Kidney (tissue), 14 donors: ENCODE data around the gene SRSF9. TPM values are rescaled to one million over a fixed set of nuclear protein-coding genes. Genes with fewer than 3 reads are reported as not detected.

Experiments used
- DNase-seq, 5 donors: peaks; one replicate each; pipeline ENCODE4 v3.0.0-alpha.2; 2013 to 2020
- FAIRE-seq: peaks from 2 replicates; lab custom pipeline; 2012; peaks lifted over from hg19 to GRCh38; lab: Jason Lieb, UNC
- H3K27ac ChIP-seq, 2 donors: one replicate each; pipeline ENCODE4 v1.7.0; 2013; ENCODE audit warnings: low read depth in 2 of 2, low read length in 2 of 2, inconsistent platforms in 1 of 2
- H3K27me3 ChIP-seq: one replicate; pipeline ENCODE4 v1.7.1; 2013; ENCODE audit warnings: low read length, inconsistent platforms; ENCODE audit not compliant: control insufficient read depth, insufficient read depth
- H3K36me3 ChIP-seq, 3 donors: one replicate each; pipeline versions ENCODE4 v1.7.0 to v1.7.1; 2013; ENCODE audit warnings: low read length in 3 of 3, control low read depth in 1 of 3, inconsistent platforms in 1 of 3; ENCODE audit not compliant: insufficient read depth in 3 of 3, control insufficient read depth in 2 of 3
- H3K4me1 ChIP-seq, 3 donors: one replicate each; pipeline versions ENCODE4 v1.7.0 to v1.7.1; 2013; ENCODE audit warnings: low read length in 3 of 3, inconsistent platforms in 1 of 3, low read depth in 1 of 3; ENCODE audit not compliant: control insufficient read depth in 2 of 3, insufficient read depth in 2 of 3
- H3K4me3 ChIP-seq, 3 donors: one replicate each; pipeline versions ENCODE4 v1.7.0 to v1.8.1; 2013; ENCODE audit warnings: low read length in 3 of 3, control low read depth in 1 of 3, inconsistent platforms in 1 of 3
- H3K9ac ChIP-seq, 3 donors: one replicate each; pipeline versions ENCODE4 v1.7.0 to v1.7.1; 2013; ENCODE audit warnings: low read length in 3 of 3, control low read depth in 1 of 3, inconsistent platforms in 1 of 3
- H3K9me3 ChIP-seq, 3 donors: one replicate each; pipeline versions ENCODE4 v1.7.0 to v1.7.1; 2013; ENCODE audit warnings: low read length in 3 of 3, control low read depth in 1 of 3, inconsistent platforms in 1 of 3; ENCODE audit not compliant: control insufficient read depth in 2 of 3, insufficient read depth in 1 of 3
- intact Hi-C: fragments of 100-400 bp; cut with DNase I; formaldehyde crosslinking; loops from one replicate; pipeline ENCODE4 v1.11.1; 2022
- polyA plus RNA-seq: library from polyadenylated mRNA; stranded (reverse); fragments of 350-450 nt; fragmentation: Illumina TruSeq; extraction: RNeasy Lipid Tissue Mini Kit (QIAGEN cat#74804); gene quantifications from one replicate; pipeline ENCODE4 v1.2.3, GENCODE V29; 2014; ENCODE audit warnings: low read depth, low replicate concordance; ENCODE audit not compliant: insufficient read depth
- total RNA-seq: library from RNA; stranded (reverse); fragmentation: NEBNext Ultra II Directional; extraction: Animal tissue kit (Norgen Biotek cat#: 25700); gene quantifications from one replicate; pipeline ENCODE4 v1.2.1, GENCODE V29; 2021
- TF ChIP-seq, protein P1 (sequence below): IDR thresholded peaks from 3 replicates; pipeline ENCODE4 v1.5.1; 2012; ENCODE audit warnings: mild to moderate bottlenecking, moderate library complexity, borderline replicate concordance; ENCODE audit not compliant: insufficient read depth; ENCODE audit errors: extremely low read depth
- donor health status: control.
- donor health status: control.
- donor health status: control.
- donor health status: control.
- donor health status: control.
- donor health status: DM: yes; HTN: yes; CAD: no.
- donor health status: Normal renal cell carcinoma (clear cell type).

Gene SRSF9
- total and polyA plus RNA-seq, 2 donors from 2014 or later, result 144 to 151 TPM

DNA sequence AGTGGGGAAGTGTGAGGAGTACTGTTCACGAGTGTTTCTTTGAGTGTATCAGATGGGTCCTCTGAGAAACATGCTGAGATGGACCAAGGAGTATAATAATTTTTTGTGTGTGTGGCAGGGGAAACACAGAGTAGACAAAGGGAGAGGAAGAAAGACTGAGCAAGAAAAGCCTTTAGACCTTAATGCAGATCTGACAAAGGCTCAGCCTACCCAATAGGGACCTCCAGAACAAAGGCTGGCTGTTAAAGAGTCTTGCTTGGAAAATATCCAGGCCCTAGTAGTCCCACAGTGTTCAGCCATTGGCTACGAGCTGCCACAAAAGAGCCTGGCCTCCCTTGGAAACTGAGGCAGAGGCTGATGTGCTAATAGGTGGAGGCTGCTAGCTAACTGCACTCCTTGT is 45.9 kb upstream of the SRSF9 start:
- intact Hi-C loops, result no loop called here
- no peak overlapping the region for H3K4me3 ChIP-seq
- FAIRE-seq (no peak), DNase-seq (no peak)
- no peak overlapping the region for H3K9ac ChIP-seq
- TF ChIP-seq, protein P1, sequence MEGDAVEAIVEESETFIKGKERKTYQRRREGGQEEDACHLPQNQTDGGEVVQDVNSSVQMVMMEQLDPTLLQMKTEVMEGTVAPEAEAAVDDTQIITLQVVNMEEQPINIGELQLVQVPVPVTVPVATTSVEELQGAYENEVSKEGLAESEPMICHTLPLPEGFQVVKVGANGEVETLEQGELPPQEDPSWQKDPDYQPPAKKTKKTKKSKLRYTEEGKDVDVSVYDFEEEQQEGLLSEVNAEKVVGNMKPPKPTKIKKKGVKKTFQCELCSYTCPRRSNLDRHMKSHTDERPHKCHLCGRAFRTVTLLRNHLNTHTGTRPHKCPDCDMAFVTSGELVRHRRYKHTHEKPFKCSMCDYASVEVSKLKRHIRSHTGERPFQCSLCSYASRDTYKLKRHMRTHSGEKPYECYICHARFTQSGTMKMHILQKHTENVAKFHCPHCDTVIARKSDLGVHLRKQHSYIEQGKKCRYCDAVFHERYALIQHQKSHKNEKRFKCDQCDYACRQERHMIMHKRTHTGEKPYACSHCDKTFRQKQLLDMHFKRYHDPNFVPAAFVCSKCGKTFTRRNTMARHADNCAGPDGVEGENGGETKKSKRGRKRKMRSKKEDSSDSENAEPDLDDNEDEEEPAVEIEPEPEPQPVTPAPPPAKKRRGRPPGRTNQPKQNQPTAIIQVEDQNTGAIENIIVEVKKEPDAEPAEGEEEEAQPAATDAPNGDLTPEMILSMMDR, result no peak
- no peak overlapping the region for H3K27ac ChIP-seq
- no peaks in the 10 kb centered on the region for H3K27me3 ChIP-seq
- no peaks in the 10 kb centered on the region for H3K4me1 ChIP-seq
- peaks cover 4 to 13% (median 8%) of the 10 kb centered on the region in 3 donors for H3K36me3 ChIP-seq
- no peaks in the 10 kb centered on the region for H3K9me3 ChIP-seq

- Histone ChIP-seq H3K9me3 (no peaks in the 10 kb centered on the region), H3K9ac (no peak overlapping the region), H3K36me3 (peaks cover 4 to 18% (median 17%) of the 10 kb centered on the region in 3 donors), H3K27ac (no peak overlapping the region), H3K4me3 (no peak overlapping the region), H3K27me3 (no peaks in the 10 kb centered on the region), H3K4me1 (no peaks in the 10 kb centered on the region)
- FAIRE-seq, result no peak
- intact Hi-C loops, result no loop called here
- DNase-seq, result no peak
- TF ChIP-seq, protein P1, result no peak
Measured at GRCh38 chr12:120514002-120514401, 44.5 kb upstream of the SRSF9 start.

DNA sequence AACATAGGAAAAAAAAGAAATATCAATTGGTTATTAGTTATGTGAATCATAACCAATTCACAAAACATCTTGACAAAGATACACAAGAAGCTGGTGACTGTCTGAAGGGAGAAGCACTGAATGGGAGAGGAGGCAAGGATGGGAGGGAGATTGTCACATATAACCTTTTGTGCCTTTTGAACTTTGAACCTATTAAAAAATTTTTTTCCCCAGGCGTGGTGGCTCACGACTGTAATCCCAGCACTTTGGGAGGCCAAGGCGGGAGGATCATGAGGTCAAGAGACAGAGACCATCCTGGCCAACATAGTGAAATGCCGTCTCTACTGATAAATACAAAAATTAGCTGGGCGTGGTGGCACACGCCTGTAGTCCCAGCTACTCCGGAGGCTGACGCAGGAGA is 39.0 kb upstream of the SRSF9 start:
- FAIRE-seq (no peak), DNase-seq (no peak)
- Histone ChIP-seq H3K9me3 (no peaks in the 10 kb centered on the region), H3K9ac (no peak overlapping the region), H3K4me1 (no peaks in the 10 kb centered on the region), H3K27me3 (no peaks in the 10 kb centered on the region), H3K4me3 (no peak overlapping the region), H3K36me3 (peaks cover 9 to 19% (median 14%) of the 10 kb centered on the region in 3 donors), H3K27ac (no peak overlapping the region)
- TF ChIP-seq, protein P1, result no peak
- intact Hi-C loops, result no loop called here

GRCh38 chr12:120504587-120504986 is 35.0 kb upstream of the SRSF9 start:
- TF ChIP-seq, protein P1, result no peak
- no peak for FAIRE-seq
- no peak overlapping the region for H3K27ac ChIP-seq
- H3K9me3 ChIP-seq, result no peaks in the 10 kb centered on the region
- H3K4me1 ChIP-seq, result no peaks in the 10 kb centered on the region
- no peak overlapping the region for H3K9ac ChIP-seq
- intact Hi-C loops, result no loop called here
- DNase-seq, result no peak
- no peaks in the 10 kb centered on the region for H3K27me3 ChIP-seq
- peaks cover 7 to 26% (median 7%) of the 10 kb centered on the region in 3 donors for H3K36me3 ChIP-seq
- no peak overlapping the region for H3K4me3 ChIP-seq
